ENCODE data around the gene NTHL1.

NTHL1 gene

GRCh38 chr16:2062801-2063200, 15.2 kb upstream of the NTHL1 start:
- no peak for DNase-seq

- DNase-seq = no peak
Measured at GRCh38 chr16:2061526-2061925, 13.9 kb upstream of the NTHL1 start.

- no peak for DNase-seq
Measured at GRCh38 chr16:2061023-2061422, 13.4 kb upstream of the NTHL1 start.

GRCh38 chr16:2060346-2060745, 12.7 kb upstream of the NTHL1 start:
- no peak for DNase-seq

- no peak for DNase-seq
Measured at GRCh38 chr16:2058872-2059271, 11.2 kb upstream of the NTHL1 start.

GRCh38 chr16:2058420-2058819, 10.8 kb upstream of the NTHL1 start:
- DNase-seq = no peak

GRCh38 chr16:2057438-2057837, 9.8 kb upstream of the NTHL1 start:
- no peak for DNase-seq

GRCh38 chr16:2056681-2057407, 9.2 kb upstream of the NTHL1 start:
- DNase-seq = no peak

- DNase-seq = no peak
Measured at GRCh38 chr16:2056077-2056476, 8.4 kb upstream of the NTHL1 start.

GRCh38 chr16:2054543-2055245, 7.1 kb upstream of the NTHL1 start:
- DNase-seq = no peak

GRCh38 chr16:2053897-2054296, 6.3 kb upstream of the NTHL1 start:
- DNase-seq = no peak

GRCh38 chr16:2053211-2053610, 5.6 kb upstream of the NTHL1 start:
- DNase-seq = no peak

- DNase-seq = no peak
Measured at GRCh38 chr16:2048116-2048543, 496 bp upstream of the NTHL1 start.

GRCh38 chr16:2046893-2047329, 723 bp downstream of the NTHL1 start:
- no peak for DNase-seq

- no peak for DNase-seq
Measured at GRCh38 chr16:2045965-2046892, 1.4 kb downstream of the NTHL1 start.

GRCh38 chr16:2044541-2044940, 3.1 kb downstream of the NTHL1 start:
- no peak for DNase-seq

- no peak for DNase-seq
Measured at GRCh38 chr16:2043667-2044451, 3.8 kb downstream of the NTHL1 start.

GRCh38 chr16:2042986-2043666, 4.5 kb downstream of the NTHL1 start:
- DNase-seq = no peak

GRCh38 chr16:2042171-2042985, 5.3 kb downstream of the NTHL1 start:
- no peak for DNase-seq

- DNase-seq = no peak
Measured at GRCh38 chr16:2040787-2041522, 6.7 kb downstream of the NTHL1 start.

Data from activated effector memory CD4-positive, alpha-beta T cell treated with Interleukin-2 at 50 U/mL for 16 hours (primary cell).